ENCODE results near the gene CHDH. TPM values are rescaled to one million over a fixed set of nuclear protein-coding genes. Genes with fewer than 3 reads are reported as not detected.

CHDH gene
- total RNA-seq, 1 experiment from 2014 or later = 5.1 TPM

DNA sequence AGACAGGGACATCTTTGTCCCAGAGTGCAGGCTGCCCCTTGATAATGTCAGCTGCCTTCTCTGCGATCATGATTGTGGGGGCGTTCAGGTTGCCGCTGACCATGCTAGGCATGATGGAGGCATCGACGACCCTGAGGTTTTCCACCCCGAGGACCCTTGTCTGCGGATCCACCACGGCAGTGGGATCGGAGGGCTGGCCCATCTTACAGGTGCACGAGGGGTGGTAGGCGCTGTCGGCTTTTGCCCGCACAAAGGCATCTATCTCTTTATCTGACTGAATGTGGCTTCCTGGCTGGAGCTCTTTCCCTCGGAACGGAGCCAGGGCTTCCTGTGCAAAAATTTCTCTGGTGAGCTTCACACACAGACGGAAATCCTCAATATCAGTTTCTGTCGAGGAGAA lies 28.4 kb downstream of the CHDH start:
- ChIA-PET POLR2A (ENCODE audit: unreplicated experiment) (no interaction called here), CTCF (no interaction called here)
- Histone ChIP-seq H3K9me3 (ENCODE audit: low read length) (no peaks in the 10 kb centered on the region), H4K20me1 (ENCODE audit: low read length) (no peaks in the 10 kb centered on the region), H3K36me3 (ENCODE audit: low read depth, low read length) (no peaks in the 10 kb centered on the region), H3F3A (ENCODE audit: low read length, unreplicated experiment) (no peaks in the 10 kb centered on the region), H3K9me2 (replicated peaks; ENCODE audit: low read length) (no peaks in the 10 kb centered on the region), H3K27ac (ENCODE audit: low read length) (no peak overlapping the region), H3K4me1 (ENCODE audit: insufficient read depth, low read length) (no peaks in the 10 kb centered on the region), H2AFZ (ENCODE audit: low read length) (no peak overlapping the region), H3K79me2 (ENCODE audit: low read length) (no peaks in the 10 kb centered on the region), H3K4me3 (ENCODE audit: low read length) (no peak overlapping the region), H3K4me2 (ENCODE audit: low read length) (no peak overlapping the region), H3K9ac (ENCODE audit: low read length) (no peak overlapping the region), H3K27me3 (ENCODE audit: low read length) (peaks cover 15% of the 10 kb centered on the region)
- intact Hi-C loops (cut with micrococcal nuclease) = no loop called here
- ATAC-seq (no peak), DNase-seq (no peak)
- TF ChIP-seq EZH2phosphoT487 (IDR thresholded peaks at IDR 0.05; ENCODE audit: borderline replicate concordance, low read length) (no peak), EZH2 (IDR thresholded peaks at IDR 0.05; ENCODE audit: low read length, unreplicated experiment) (no peak), CTCF (conservative IDR thresholded peaks at IDR 0.05; ENCODE audit: low read depth, low read length) (no peak)
- no TSS peak for BruUV-seq (replicated peaks)

DNA sequence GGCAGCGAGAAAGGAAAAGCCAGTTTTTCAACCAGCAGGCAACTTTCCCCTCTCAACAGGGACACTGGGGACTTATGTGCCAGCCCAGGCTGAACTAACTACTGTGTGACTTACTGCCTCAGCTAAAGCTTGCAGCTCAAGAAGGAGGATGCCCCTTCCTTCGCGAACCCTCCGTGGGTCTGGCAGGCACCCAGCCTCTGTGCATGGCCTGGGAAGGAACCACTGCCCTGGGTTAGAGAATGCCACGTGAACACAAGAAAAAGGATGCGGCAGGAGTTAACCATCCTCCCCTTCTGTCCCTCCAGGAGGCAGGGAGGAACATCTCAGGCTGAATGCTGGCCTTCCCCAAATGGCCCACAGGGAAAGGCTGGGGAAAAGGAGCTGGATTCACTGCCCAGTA lies 29.0 kb downstream of the CHDH start:
- no peaks in the 10 kb centered on the region for H3K79me2 ChIP-seq (ENCODE audit: low read length)
- no peak overlapping the region for H3K4me3 ChIP-seq (ENCODE audit: low read length)
- ATAC-seq (no peak), DNase-seq (no peak)
- no peaks in the 10 kb centered on the region for H3K4me1 ChIP-seq (ENCODE audit: insufficient read depth, low read length)
- H3K9ac ChIP-seq (ENCODE audit: low read length) = no peak overlapping the region
- POLR2A ChIA-PET (ENCODE audit: unreplicated experiment) = no interaction called here
- no peaks in the 10 kb centered on the region for H3F3A ChIP-seq (ENCODE audit: low read length, unreplicated experiment)
- BruUV-seq (replicated peaks) = no TSS peak
- no peak for TF ChIP-seq CTCF (conservative IDR thresholded peaks at IDR 0.05; ENCODE audit: low read depth, low read length)
- TF ChIP-seq EZH2phosphoT487 (IDR thresholded peaks at IDR 0.05; ENCODE audit: borderline replicate concordance, low read length) = no peak
- TF ChIP-seq EZH2 (IDR thresholded peaks at IDR 0.05; ENCODE audit: low read length, unreplicated experiment) = no peak
- no peaks in the 10 kb centered on the region for H3K9me2 ChIP-seq (replicated peaks; ENCODE audit: low read length)
- CTCF ChIA-PET = no interaction called here
- peaks cover 19% of the 10 kb centered on the region for H3K27me3 ChIP-seq (ENCODE audit: low read length)
- intact Hi-C loops (cut with micrococcal nuclease) = no loop called here
- no peak overlapping the region for H2AFZ ChIP-seq (ENCODE audit: low read length)
- no peak overlapping the region for H3K4me2 ChIP-seq (ENCODE audit: low read length)
- H4K20me1 ChIP-seq (ENCODE audit: low read length) = no peaks in the 10 kb centered on the region
- H3K27ac ChIP-seq (ENCODE audit: low read length) = no peak overlapping the region
- H3K36me3 ChIP-seq (ENCODE audit: low read depth, low read length) = no peaks in the 10 kb centered on the region
- H3K9me3 ChIP-seq (ENCODE audit: low read length) = no peaks in the 10 kb centered on the region

- intact Hi-C loops (cut with micrococcal nuclease) = no loop called here
- no peaks in the 10 kb centered on the region for H3K79me2 ChIP-seq (ENCODE audit: low read length)
- peaks cover 19% of the 10 kb centered on the region for H3K27me3 ChIP-seq (ENCODE audit: low read length)
- no peaks in the 10 kb centered on the region for H4K20me1 ChIP-seq (ENCODE audit: low read length)
- no peaks in the 10 kb centered on the region for H3K4me1 ChIP-seq (ENCODE audit: insufficient read depth, low read length)
- no peaks in the 10 kb centered on the region for H3K9me2 ChIP-seq (replicated peaks; ENCODE audit: low read length)
- no peaks in the 10 kb centered on the region for H3K9me3 ChIP-seq (ENCODE audit: low read length)
- TF ChIP-seq EZH2 (IDR thresholded peaks at IDR 0.05; ENCODE audit: low read length, unreplicated experiment) = no peak
- TF ChIP-seq CTCF (conservative IDR thresholded peaks at IDR 0.05; ENCODE audit: low read depth, low read length) = no peak
- TF ChIP-seq EZH2phosphoT487 (IDR thresholded peaks at IDR 0.05; ENCODE audit: borderline replicate concordance, low read length) = no peak
- no peak for DNase-seq
- H3K9ac ChIP-seq (ENCODE audit: low read length) = no peak overlapping the region
- no peak overlapping the region for H2AFZ ChIP-seq (ENCODE audit: low read length)
- no peak overlapping the region for H3K4me3 ChIP-seq (ENCODE audit: low read length)
- ATAC-seq = no peak
- POLR2A ChIA-PET (ENCODE audit: unreplicated experiment) = no interaction called here
- no peaks in the 10 kb centered on the region for H3K36me3 ChIP-seq (ENCODE audit: low read depth, low read length)
- no peak overlapping the region for H3K27ac ChIP-seq (ENCODE audit: low read length)
- CTCF ChIA-PET = no interaction called here
- H3F3A ChIP-seq (ENCODE audit: low read length, unreplicated experiment) = no peaks in the 10 kb centered on the region
- BruUV-seq (replicated peaks) = no TSS peak
- H3K4me2 ChIP-seq (ENCODE audit: low read length) = no peak overlapping the region
These were observed 29.8 kb downstream of the CHDH start for GRCh38 chr3:53816425-53816824.

All from PC-3 (cell line).